GM20431 (cell line): Measurements from ENCODE around the gene PDE1A.

Experiments
- in situ Hi-C: fragments of 300-500 bp; cut with MseI, MboI; formaldehyde crosslinking; loops from one replicate; pipeline ENCODE4 v1.15.0; 2020; ENCODE audit warnings: low sequenced_read_pairs; ENCODE audit not compliant: unreplicated experiment

PDE1A gene

DNA sequence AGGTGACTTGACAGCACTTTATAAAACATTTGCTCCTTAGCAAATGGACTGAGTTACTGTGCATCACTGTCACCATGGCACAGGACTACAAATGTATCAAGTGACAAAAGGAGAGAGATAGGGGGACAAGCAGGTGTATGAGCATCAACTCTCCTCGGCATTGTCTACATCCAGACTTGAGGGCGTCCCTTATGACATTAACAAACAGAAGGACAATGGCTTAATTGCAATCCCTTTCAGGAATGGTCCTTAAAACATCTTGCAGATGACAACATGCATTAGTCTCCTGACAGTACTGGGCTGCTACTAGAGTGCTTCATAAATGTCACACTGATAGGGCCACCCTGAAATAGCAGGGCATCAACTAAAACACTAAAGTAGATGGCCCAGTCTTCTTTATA, 198.8 kb downstream of the PDE1A start:
- in situ Hi-C loops, result loop anchor here (25.0 kb wide), 1 partner anchor 359 kb away; no protein-coding TSS in a partner anchor

DNA sequence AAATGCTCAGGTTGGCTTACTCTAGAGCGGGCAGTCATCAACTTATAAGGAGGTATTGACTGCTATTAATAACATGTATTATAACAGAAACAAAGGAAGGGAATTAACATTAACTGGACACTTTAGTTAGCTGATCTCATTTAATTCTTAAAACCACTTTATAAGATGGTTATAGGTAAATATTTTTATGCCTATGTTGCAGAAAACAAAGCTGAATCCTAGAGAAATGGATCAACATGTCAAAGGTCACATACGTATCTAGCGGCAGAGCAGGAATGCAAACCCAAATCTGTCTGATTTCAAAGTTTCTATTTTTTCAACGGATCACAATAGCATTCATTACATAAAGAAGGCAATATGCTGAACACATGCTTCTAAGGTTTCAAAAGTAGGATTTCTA, 200.0 kb downstream of the PDE1A start:
- in situ Hi-C loops, result loop anchor here (25.0 kb wide), 1 partner anchor 360 kb away; no protein-coding TSS in a partner anchor

DNA sequence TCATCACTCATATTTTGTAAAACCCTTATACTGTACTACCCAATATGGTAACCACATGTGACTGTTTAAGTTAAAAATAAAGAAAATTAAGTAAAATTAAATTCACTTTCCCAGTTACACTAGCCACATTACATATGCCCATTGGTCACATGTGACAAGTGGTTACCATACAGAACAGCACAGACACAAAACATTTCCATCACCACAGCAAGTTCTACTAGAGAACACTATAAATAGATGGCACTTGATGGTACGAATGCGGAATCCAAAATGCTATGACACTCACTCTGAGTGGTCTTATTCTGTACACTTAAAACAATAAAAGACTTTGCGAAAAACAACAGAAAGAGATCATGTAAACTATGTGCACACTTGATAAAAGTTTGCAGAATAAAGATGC, 202.2 kb downstream of the PDE1A start:
- in situ Hi-C loops, result loop anchor here (25.0 kb wide), 1 partner anchor 363 kb away; no protein-coding TSS in a partner anchor

DNA sequence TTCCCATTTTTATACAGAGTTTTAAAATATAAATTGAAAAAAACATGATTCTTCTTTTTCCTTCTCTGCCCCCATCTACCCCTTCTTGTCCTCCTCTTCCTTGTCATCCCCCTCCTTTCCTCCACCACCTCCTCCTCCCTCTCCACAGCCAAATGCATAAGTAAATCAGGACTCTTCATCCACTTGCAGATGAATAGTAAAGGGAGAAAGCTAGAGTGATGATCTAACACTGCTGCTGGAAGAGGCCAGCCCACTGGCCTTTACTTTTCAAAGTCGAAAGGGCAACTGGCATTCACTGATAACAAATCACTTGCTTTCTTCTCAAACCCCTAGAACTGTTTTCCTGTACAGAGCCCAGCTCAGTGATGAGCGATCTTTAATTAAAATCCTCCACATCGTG, 205.8 kb downstream of the PDE1A start:
- in situ Hi-C loops, result no loop called here

DNA sequence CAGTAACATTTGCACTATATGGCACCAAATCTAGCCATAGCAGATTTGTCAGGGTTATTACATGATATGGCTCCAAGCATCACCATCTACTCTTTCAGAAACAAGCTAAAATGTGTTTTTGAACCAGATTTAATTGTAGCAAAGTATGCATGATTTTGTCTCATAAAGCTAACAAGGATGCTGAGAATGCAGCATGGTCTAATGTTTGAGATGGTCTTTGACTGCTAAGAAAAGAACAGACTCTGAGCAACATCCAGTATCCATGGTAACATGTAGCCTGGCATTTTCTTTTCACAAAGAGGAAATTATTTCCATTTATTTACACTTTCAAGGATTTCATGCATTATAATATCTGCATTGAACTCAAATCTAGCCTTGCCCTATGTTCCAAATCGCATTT, 206.5 kb downstream of the PDE1A start:
- in situ Hi-C loops, result no loop called here

DNA sequence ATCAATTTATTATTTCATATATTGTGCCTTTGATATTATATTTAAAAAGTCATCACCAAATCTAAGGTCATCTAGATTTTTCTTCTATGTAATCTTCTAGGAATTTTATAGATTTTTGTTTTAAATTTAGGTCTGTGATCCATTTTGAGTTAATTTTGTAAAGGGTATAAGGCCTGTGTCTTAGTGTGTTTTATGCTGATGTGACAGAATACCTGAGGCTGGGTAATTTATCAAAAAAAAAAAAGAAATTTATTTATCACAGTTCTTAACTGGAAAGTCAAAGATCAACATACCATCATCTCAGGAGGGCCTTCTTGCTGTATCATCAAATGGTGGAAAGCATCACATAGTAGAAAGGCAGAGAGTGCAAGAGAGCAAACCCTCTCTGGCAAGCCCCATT, 216.2 kb downstream of the PDE1A start:
- in situ Hi-C loops, result no loop called here

DNA sequence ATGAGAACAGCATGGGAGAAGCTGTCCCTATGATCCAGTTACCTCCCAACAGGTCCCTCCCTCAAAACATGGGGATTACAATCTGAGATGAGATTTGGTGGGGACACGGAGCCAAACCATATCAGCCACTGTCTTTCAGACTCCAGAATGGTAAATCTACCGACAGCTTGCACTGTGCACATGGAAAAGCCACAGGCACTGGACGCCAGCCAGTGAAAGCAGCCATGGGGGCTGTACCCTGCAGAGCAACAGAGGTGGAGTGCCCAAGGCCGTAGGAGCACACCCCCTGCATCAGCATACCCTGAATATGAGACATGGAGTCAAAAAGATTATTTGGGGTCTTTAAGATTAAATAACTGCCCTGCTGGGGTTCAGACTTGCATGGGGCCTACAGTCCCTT, 218.4 kb downstream of the PDE1A start:
- in situ Hi-C loops, result no loop called here

DNA sequence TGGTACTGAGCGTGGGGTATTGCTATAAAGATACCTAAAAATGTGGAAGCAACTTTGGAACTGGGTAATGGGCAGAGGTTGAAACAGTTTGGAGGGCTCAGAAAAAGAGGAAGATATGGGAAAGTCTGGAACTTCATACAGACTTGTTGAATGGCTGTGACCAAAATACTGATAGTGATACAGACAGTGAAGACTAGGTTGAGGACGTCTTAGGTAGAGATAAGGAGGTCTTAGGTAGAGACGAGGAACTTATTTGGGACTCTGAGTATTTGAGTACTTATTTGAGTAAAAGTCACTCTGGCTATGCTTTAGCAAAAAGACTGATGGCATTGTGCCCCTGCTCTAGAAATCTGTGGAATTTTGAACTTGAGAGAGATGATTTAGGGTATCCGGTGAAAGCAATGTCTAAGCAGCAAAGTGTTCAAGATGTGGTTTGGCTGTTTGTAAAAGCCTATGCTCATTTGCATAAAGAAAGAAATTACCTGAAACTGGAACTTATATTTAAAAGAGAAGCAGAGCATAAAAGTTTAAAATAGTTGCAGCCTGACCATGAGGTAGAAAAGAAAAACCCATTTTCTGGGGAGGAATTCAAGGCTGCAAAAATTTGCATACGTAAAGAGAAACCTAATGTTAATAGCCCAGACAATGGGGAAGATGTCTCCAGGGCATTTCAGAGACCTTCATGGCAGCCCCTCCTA, 219.6 kb downstream of the PDE1A start:
- in situ Hi-C loops, result no loop called here

DNA sequence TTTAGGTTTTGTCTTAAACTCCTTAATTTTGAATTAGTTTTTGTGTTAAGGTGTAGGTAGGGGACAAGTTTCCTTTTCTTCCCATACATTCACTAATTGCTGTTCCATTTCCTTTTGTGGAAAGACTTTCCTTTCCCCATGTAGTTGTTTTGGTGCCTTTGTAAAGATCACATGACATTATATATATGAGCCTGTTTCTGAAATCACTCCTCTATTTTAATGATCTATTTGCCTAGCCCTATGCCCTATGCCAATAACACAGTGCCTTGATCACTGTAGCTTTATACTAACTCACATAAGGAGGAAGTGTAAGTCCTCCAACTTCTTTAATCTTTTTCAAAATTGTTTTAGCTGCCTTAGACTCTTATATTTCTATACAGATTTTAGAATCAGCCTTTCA, 229.3 kb downstream of the PDE1A start:
- in situ Hi-C loops, result loop anchor here (25.0 kb wide), 1 partner anchor 465 kb away; no protein-coding TSS in a partner anchor

DNA sequence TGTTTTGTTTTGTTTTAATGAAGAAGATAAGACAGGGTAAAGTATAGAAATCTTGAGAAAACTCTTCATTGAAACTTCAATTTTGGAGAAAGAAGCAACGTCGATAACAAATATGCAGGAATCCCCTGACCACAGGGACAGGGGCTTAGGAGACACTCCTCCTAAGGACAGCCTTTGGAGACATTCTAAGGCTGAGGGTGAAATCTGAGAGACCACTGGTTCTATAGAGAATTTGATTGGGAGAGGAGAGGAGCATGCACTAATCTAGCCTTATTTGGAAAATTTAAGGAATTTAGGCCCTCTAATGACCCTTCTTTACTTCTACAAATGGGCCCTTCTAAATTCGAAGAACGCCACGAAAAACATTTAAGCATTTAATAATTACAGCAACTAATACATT, 233.5 kb downstream of the PDE1A start:
- in situ Hi-C loops, result loop anchor here (25.0 kb wide), 1 partner anchor 469 kb away; no protein-coding TSS in a partner anchor

DNA sequence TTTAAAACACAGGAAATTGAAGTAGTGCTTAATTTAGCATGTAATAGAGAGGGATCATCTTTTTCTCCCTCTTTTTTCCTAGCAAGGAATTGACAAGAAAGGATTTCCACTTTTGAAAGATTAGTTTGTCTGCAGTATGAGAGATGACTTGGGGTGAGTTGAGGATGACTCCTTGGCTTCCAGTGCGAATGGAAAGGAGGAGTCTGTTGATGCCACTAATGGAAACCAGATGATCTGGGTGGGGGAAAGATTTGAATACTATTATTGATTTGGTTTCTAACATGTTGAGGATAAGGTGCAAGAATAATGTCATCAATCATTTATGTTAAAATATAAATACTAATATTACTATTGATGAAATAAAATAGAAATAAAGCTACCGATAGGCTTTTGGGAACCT, 235.8 kb downstream of the PDE1A start:
- in situ Hi-C loops, result loop anchor here (25.0 kb wide), 1 partner anchor 471 kb away; no protein-coding TSS in a partner anchor

DNA sequence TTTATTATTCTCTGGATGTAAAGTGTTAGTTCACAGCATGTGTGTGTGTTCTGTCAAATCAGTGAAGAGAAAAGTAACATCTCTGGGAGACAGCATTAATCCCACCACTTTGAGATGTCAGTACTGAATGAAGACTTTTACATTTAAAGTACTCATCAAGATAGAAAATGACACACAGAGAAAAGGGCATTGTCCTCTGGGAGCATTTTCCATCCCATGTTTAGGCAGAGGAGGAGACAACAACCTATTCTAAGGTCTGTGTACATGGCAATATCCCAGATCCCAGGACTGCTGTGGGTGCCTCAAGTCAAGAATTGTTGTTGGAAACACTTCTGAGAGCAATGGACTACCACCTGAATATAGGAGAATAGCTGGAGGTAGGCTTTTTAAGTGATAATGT, 239.7 kb downstream of the PDE1A start:
- in situ Hi-C loops, result loop anchor here (25.0 kb wide), 1 partner anchor 475 kb away; no protein-coding TSS in a partner anchor

DNA sequence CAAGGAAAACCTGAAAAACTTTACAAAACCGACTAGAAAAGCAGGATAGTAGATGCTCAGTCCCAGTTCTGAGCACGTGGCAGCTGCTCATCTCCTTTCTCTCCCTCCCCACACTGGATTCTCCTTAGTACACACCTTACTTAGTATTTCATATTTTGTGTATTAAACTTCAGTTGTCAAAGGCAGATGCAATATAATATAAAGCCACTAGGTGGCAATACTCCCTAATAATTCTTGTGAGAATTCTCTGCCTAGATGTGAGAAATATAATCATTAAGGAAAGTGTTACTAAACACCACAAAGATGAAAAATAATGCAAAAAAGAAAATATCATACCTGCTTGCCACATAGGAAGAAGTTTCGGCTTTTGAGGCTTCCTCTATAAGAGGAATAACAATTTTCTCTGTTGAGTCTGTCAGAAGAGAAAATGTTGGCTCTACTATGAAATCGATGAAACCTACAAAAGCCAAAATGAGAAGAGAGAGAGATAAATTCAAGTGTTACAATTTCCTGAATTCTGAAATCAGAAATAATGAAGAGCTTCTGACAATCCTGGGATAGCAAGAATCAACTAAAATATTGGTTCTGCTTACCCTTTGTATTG, 240.6 kb downstream of the PDE1A start:
- in situ Hi-C loops, result loop anchor here (25.0 kb wide), 1 partner anchor 476 kb away; no protein-coding TSS in a partner anchor

DNA sequence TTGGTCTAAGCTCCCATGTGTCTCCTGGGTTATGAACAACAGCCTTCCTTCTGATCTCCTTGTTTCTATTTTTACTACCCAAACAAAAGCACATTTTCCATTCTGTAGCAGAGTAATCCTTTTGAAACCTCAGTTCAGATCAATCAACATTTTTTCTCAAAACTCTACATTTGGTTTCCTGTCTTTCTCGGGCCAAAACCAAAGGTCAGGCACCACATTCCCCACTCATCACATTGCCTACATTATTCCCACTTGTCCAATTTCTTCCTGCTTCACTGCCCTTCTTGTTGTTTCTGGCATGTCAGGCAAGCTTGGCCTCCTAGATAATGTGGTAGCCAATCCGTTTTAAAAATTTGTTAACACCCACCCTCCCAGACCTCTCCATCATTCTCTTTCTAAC, 244.4 kb downstream of the PDE1A start:
- in situ Hi-C loops, result loop anchor here (25.0 kb wide), 1 partner anchor 480 kb away; no protein-coding TSS in a partner anchor

DNA sequence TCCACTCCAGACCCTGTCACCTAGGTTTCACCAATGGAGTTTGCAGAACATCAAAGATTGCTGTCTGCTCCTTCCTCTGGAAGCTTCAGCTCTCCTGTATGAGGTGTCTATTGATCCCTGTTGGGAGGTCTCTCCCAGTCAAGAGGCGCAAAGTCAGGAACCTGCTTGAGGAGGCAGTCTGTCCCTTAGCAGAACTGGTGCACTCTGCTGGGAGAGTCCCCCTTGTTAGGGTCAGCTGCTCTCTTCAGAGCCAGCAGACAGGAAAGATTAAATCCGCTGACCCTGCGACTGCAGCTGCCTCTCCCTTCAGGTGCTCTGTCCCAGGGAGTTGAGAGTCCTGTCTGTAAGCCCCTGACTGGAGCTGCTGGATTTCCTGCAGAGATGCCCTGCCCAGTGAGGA, 245.5 kb downstream of the PDE1A start:
- in situ Hi-C loops, result loop anchor here (25.0 kb wide), 1 partner anchor 481 kb away; no protein-coding TSS in a partner anchor

DNA sequence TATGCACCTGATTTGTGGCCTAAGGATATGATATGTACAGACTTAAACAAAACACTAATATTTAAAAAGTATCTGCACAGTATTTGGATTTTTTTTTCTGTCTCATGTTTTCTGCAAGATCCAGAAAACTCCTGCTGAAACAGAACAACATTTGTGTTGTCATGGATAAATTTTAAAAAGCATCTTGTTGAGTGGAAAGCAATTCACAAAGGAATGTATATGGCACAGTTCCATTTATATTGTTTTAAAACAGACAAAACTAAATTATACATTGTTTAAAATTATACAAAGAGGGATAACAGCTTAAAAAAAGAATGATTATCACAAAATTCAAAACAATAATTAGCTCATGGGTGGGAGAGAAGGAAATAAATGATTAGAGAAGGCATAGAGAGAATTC, 247.7 kb downstream of the PDE1A start:
- in situ Hi-C loops, result loop anchor here (25.0 kb wide), 1 partner anchor 483 kb away; no protein-coding TSS in a partner anchor

DNA sequence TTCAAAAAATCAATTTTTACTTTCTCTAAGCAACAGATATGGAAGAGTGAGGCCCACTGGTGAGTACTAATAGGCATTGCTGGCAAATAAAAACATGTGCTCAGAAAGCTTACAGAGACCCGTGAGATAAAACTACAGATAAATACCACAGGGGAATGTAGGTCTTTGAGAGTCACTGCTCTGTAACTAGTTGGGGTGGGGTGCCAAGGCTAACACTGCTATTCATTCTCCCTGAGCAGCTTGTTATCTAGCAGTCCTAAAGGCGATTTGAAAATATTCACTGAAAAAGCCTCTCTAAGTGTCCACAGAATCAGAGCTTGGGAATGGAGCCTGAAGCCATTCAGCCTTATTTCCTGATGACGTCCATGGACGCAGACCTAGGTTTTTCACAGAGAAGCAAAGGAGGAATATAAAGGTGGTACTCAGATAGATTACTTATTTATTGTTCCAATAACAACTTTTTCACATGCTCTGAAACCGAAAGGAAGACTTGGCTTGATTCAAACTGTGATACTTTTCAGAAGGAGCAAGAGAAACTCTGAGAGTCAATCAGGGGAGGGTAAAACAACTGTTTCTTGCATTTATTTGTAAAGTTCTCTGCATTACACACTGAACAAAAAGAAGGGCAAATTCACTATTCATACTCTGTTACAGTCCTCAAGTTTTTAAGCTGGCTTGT, 252.8 kb downstream of the PDE1A start:
- in situ Hi-C loops, result no loop called here

DNA sequence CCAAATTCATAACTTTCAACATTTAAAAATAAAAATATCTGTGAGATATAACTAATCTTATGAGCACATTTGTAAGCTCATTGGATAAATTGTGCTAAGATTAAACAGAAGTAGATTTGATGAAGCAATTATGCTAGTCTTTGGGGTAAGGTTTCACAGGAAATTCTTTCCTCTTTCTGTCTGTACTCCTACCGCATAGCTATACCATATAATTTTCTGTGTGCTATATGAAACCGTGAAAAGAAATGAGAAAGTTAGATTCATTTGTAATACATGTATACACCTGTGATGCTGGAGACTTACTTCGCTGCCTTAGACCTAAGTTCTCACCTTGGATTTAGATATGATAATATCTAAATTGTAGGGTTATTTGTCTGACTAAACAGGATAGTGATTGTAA, 256.5 kb downstream of the PDE1A start:
- in situ Hi-C loops, result no loop called here

DNA sequence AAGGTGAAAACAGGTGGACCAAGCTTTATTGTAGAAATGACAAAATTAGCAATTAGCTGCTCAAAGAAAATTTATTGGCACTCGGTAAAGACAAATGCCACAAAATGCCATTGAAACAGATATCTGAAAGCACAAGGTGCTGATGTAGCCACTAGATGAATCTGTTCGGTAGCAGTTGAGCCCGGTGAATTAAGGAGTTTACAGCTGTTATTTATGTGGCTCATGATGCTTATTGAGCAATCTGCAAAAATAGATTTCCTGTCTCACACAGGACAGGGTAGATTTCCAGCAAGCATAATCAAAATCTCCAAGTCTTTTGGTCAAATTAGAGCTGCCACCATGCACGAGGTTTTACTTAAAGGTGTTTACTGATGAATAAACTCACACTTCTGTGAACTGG, 259.0 kb downstream of the PDE1A start:
- in situ Hi-C loops, result no loop called here

DNA sequence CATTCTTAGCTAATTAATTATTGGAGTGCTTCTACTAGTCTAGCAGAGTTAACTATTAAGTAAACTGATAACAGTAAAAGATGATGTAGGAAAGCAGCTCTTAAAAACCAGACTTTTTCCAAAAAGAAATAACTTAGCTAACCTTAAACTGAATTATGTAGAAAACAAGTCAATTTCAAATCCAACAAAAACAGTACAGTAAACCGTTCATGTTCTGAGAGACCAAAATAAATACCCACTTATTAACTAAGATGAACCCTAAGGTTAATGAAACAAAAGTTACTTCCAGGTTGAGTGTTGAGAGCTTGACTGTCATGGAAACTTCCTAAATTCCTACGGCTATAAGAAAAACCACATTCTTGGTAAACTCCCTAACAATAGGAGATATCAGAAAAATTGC, 260.0 kb downstream of the PDE1A start:
- in situ Hi-C loops, result no loop called here

DNA sequence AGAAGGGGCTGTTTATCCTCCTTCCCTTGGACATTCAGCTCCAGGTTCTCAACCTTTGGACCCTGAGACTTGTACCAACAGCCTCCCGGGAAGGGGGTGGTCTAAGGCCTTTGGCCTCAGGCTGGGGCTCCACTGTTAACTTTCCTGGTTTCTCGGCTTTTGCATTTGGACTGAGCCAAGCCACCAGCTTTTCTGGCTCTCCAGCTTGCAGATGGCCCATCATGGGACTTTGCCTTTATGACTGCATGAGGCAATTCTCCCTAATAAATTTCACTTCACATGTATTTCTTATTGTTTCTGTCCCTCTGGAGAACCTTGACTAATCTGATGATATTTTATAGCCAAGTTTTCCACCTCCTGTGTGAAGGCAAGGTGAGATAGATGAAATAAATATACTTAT, 260.4 kb downstream of the PDE1A start:
- in situ Hi-C loops, result no loop called here
